Left hindlimb (tissue), 1 donor: ENCODE results near the gene METTL18.
A peak's percentile ranks its signal among the peaks of the same experiment; 100 is the strongest.
"Not testable (repeated sequence)": the region's sequence is repeated elsewhere in the genome, so short reads cannot be mapped to it uniquely, and the experiment has no call there.

Experiments
- DNase-seq: peaks from one replicate; pipeline ENCODE4 v3.0.0-alpha.2; 2018

The METTL18 gene

GRCh38 chr1:169794530-169795416 is at the start of gene METTL18:
Gene METTL18, minus strand, starts transcription at chr1:169794907. Its CDS starts 1,212 bp downstream, at chr1:169793695.
- peak; percentile 95 for DNase-seq

- no peak for DNase-seq
Measured at GRCh38 chr1:169838942-169839341, 44.2 kb upstream of the METTL18 start.

DNA sequence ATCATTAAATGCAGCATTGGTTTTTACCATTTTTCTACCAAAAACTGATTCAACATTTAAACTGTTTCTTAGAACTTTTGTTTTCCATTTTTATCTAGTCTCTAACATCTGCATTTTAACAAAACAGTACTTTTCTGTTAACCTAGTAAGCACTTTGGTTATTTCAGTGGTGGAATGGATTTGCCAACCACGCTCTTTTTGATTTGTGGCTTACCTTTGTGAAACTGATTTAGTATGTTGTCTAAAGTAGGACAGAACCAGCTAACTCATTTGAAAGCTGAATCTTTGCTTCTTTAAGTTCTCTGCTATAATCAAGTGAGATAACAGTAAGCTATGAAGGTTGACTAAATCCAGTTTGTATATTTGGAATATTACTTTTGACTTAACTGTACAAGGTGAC is 41.5 kb upstream of the METTL18 start:
- no peak for DNase-seq

GRCh38 chr1:169835647-169836046 is 40.9 kb upstream of the METTL18 start:
- no peak for DNase-seq

- DNase-seq = no peak
Measured at GRCh38 chr1:169834869-169835268, 40.2 kb upstream of the METTL18 start.

- no peak for DNase-seq
Measured at GRCh38 chr1:169833179-169833901, 38.6 kb upstream of the METTL18 start.

DNA sequence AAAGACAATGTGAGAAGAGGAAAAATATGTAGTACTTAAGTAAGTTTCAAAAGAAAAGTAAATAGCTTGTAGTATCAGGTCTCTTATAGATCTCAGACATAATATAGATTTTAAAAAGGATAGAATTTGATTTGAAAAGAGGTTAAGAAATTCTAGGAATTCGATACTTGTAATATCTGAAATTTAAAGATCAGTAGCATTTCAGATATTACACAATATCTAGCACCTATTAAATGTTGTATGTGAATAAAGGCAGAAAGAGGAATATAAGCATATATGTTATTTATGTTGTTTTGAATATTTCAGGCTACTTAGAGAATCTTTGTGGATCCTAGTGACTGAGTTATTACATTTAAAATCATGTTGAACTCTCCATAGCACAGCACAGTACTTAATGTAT is 35.0 kb upstream of the METTL18 start:
- no peak for DNase-seq

GRCh38 chr1:169824153-169824552 is 29.4 kb upstream of the METTL18 start:
- no peak for DNase-seq

- no peak for DNase-seq
Measured at GRCh38 chr1:169821500-169821899, 26.8 kb upstream of the METTL18 start.

- no peak for DNase-seq
Measured at GRCh38 chr1:169816617-169817016, 21.9 kb upstream of the METTL18 start.

- DNase-seq = no peak
Measured at GRCh38 chr1:169814265-169814664, 19.6 kb upstream of the METTL18 start.

- no peak for DNase-seq
Measured at GRCh38 chr1:169812131-169812530, 17.4 kb upstream of the METTL18 start.

GRCh38 chr1:169811418-169812035 is 16.8 kb upstream of the METTL18 start:
- DNase-seq = not testable (repeated sequence)

- no peak for DNase-seq
Measured at GRCh38 chr1:169809370-169810095, 14.8 kb upstream of the METTL18 start.

GRCh38 chr1:169804941-169805340 is 10.2 kb upstream of the METTL18 start:
- no peak for DNase-seq

DNA sequence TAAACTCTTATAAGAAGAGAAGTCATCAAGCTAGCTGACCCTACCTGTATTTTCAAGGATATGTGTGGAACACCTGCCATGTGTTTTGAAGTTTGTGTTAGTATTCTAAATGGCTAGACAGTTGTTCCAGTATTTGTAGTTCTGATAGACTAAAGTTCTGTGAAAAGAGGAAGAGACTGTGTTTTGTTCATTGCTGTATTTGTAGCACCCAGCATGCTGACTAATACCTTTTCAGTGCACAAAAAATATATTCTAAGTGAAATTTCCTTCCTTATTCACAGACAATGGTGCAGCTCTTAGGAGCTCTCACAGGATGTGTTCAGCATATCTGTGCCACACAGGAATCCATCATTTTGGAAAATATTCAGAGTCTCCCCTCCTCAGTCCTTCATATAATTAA is 8.2 kb upstream of the METTL18 start:
- no peak for DNase-seq

GRCh38 chr1:169797281-169797680 is 2.6 kb upstream of the METTL18 start:
- no peak for DNase-seq

- DNase-seq = no peak
Measured at GRCh38 chr1:169796274-169796810, 1.6 kb upstream of the METTL18 start.

- DNase-seq = no peak
Measured at GRCh38 chr1:169795687-169796086, 980 bp upstream of the METTL18 start.

GRCh38 chr1:169793730-169794129 is 977 bp downstream of the METTL18 start:
- DNase-seq = no peak

DNA sequence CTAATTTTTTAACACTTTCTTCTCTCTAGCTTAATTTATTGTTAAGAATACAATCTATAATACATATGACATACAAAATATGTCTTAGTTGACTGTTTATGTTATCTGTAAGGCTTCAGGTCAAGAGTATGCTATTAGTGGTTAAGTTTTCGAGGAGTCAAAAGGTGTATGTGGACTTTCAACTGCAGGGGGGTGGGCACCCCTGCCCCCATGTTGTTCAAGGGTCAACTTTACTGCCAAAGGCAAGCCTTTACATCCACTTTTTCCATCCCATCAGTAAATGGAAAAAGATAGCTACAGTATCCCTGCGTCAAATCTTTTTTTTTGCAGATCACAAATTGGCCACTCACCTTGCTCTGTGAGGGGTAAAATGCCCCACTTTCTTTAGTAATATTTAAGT is 6.3 kb downstream of the METTL18 start:
- DNase-seq = no peak

GRCh38 chr1:169786974-169787373 is 7.7 kb downstream of the METTL18 start:
- no peak for DNase-seq

- no peak for DNase-seq
Measured at GRCh38 chr1:169785267-169785666, 9.4 kb downstream of the METTL18 start.
